HepG2 (cell line): ENCODE results near the gene PKIG. TPM values are rescaled to one million over a fixed set of nuclear protein-coding genes. Genes with fewer than 3 reads are reported as not detected.

ENCODE experiments used
- ASH2L ChIP-seq: fragments of 300-600, 200-600 bp; sonication (generic); IDR thresholded peaks from 2 replicates; pipeline ENCODE4 v1.7.0; 2017; ENCODE audit warnings: low read depth, mild to moderate bottlenecking, moderate library complexity, mixed read lengths, low read length; ENCODE audit not compliant: insufficient read length
- ELF3 ChIP-seq: IDR thresholded peaks from 2 replicates; pipeline ENCODE4 v1.6.1; 2016; ENCODE audit warnings: missing genetic modification reagents, missing compliant biosample characterization
- GATA4 ChIP-seq: sonication (generic); IDR thresholded peaks from 2 replicates; pipeline ENCODE4 v1.6.1; 2016; ENCODE audit warnings: antibody characterized with exemption, low read depth, borderline replicate concordance
- GTF3A ChIP-seq: sonication (generic); formaldehyde crosslinking; conservative IDR thresholded peaks from 2 replicates; pipeline ENCODE4 v1.4.0; 2020; ENCODE audit warnings: mild to moderate bottlenecking, missing genetic modification reagents
- HDAC1 ChIP-seq: sonication (generic); formaldehyde crosslinking; IDR thresholded peaks from 2 replicates; pipeline ENCODE4 v1.5.1; 2020; ENCODE audit warnings: mild to moderate bottlenecking, missing genetic modification reagents
- HNRNPLL ChIP-seq: fragments of 200-400 bp; formaldehyde crosslinking; IDR thresholded peaks from 2 replicates; pipeline ENCODE4 v1.6.1; 2017; ENCODE audit warnings: mild to moderate bottlenecking, low read depth, low read length; ENCODE audit not compliant: poor library complexity, severe bottlenecking
- NBN ChIP-seq: fragments of 450-650 bp; conservative IDR thresholded peaks from 2 replicates; pipeline ENCODE4 v1.6.1; 2017
- REPIN1 ChIP-seq: sonication (generic); formaldehyde crosslinking; IDR thresholded peaks from 2 replicates; pipeline ENCODE4 v1.8.0; 2022; ENCODE audit warnings: missing genetic modification reagents, low read depth, mild to moderate bottlenecking, borderline replicate concordance
- SETDB1 ChIP-seq: sonication (generic); formaldehyde crosslinking; IDR thresholded peaks from 2 replicates; pipeline ENCODE4 v1.5.1; 2020; ENCODE audit warnings: missing genetic modification reagents, mild to moderate bottlenecking, borderline replicate concordance
- TBX3 ChIP-seq: fragments of 450-650 bp; IDR thresholded peaks from 2 replicates; pipeline ENCODE4 v1.6.1; 2017; ENCODE audit warnings: antibody characterized with exemption, mild to moderate bottlenecking, inconsistent platforms, borderline replicate concordance
- ZBTB1 ChIP-seq: sonication (generic); formaldehyde crosslinking; IDR thresholded peaks from 2 replicates; pipeline ENCODE4 v1.4.0; 2020; ENCODE audit warnings: missing genetic modification reagents, borderline replicate concordance
- ZBTB38 ChIP-seq: sonication (generic); formaldehyde crosslinking; IDR thresholded peaks from 2 replicates; pipeline ENCODE4 v1.5.1; 2020; ENCODE audit warnings: mild to moderate bottlenecking, missing genetic modification reagents
- ZNF460 ChIP-seq: sonication (generic); formaldehyde crosslinking; IDR thresholded peaks from 2 replicates; pipeline ENCODE4 v1.5.1; 2020; ENCODE audit warnings: missing genetic modification reagents, mild to moderate bottlenecking, borderline replicate concordance
- ZNF550 ChIP-seq: sonication (generic); formaldehyde crosslinking; IDR thresholded peaks from 2 replicates; pipeline ENCODE4 v1.4.0; 2020; ENCODE audit warnings: mild to moderate bottlenecking, missing genetic modification reagents, borderline replicate concordance
- ZNF562 ChIP-seq: sonication (generic); formaldehyde crosslinking; IDR thresholded peaks from 2 replicates; pipeline ENCODE4 v1.8.0; 2022; ENCODE audit warnings: missing genetic modification reagents, borderline replicate concordance
- ZNF615 ChIP-seq: sonication (generic); formaldehyde crosslinking; IDR thresholded peaks from 2 replicates; pipeline ENCODE4 v1.5.0; 2020; ENCODE audit warnings: mild to moderate bottlenecking, missing genetic modification reagents, borderline replicate concordance
- ZNF773 ChIP-seq: sonication (generic); formaldehyde crosslinking; IDR thresholded peaks from 2 replicates; pipeline ENCODE4 v1.4.0; 2020; ENCODE audit warnings: missing genetic modification reagents, borderline replicate concordance
- polyA plus RNA-seq, 8 experiments: library from polyadenylated mRNA; depleted of rRNA in 3 of 8; stranded (reverse) in 7 of 8; unstranded in 1 of 8; fragments of >200 nt; fragmentation: Illumina TruSeq in 4 of 8; extraction: Trizol in 4 of 8; gene quantifications; 2 replicates each; pipeline versions ENCODE4 v1.2.1 to v1.2.3, GENCODE V29; 2011 to 2016; ENCODE audit warnings: low read depth in 4 of 8, missing spikeins in 1 of 8, mixed read lengths in 1 of 8; ENCODE audit not compliant: insufficient read depth in 1 of 8
- total RNA-seq, 5 experiments: library from RNA; depleted of rRNA; stranded (reverse); fragments of >200 nt; fragmentation: Illumina TruSeq; extraction: Trizol; gene quantifications; 2 replicates each; pipeline ENCODE4 v1.2.3, GENCODE V29; 2016; ENCODE audit warnings: low read depth in 1 of 5
- TF ChIP-seq, protein P1 (sequence below): sonication (generic); formaldehyde crosslinking; IDR thresholded peaks from 2 replicates; pipeline ENCODE4 v1.4.0; 2020; ENCODE audit warnings: missing genetic modification reagents
- TF ChIP-seq, protein P2 (sequence below): sonication (generic); formaldehyde crosslinking; IDR thresholded peaks from 2 replicates; pipeline ENCODE4 v1.4.0; 2020; ENCODE audit warnings: mild to moderate bottlenecking, low read depth, missing genetic modification reagents
- TF ChIP-seq, protein P3 (sequence below): IDR thresholded peaks from 2 replicates; pipeline ENCODE4 v1.6.1; 2016; ENCODE audit warnings: control low read depth
- TF ChIP-seq, protein P4 (sequence below): sonication (generic); formaldehyde crosslinking; IDR thresholded peaks from 2 replicates; pipeline ENCODE4 v1.8.1; 2023; ENCODE audit warnings: mild to moderate bottlenecking, missing genetic modification reagents

PKIG gene
- total and polyA plus RNA-seq, 2 of the 13 experiments (the other 11 are each of a cell fraction or from before 2014, with no cell fraction given), result 30.8 to 44.5 TPM

DNA sequence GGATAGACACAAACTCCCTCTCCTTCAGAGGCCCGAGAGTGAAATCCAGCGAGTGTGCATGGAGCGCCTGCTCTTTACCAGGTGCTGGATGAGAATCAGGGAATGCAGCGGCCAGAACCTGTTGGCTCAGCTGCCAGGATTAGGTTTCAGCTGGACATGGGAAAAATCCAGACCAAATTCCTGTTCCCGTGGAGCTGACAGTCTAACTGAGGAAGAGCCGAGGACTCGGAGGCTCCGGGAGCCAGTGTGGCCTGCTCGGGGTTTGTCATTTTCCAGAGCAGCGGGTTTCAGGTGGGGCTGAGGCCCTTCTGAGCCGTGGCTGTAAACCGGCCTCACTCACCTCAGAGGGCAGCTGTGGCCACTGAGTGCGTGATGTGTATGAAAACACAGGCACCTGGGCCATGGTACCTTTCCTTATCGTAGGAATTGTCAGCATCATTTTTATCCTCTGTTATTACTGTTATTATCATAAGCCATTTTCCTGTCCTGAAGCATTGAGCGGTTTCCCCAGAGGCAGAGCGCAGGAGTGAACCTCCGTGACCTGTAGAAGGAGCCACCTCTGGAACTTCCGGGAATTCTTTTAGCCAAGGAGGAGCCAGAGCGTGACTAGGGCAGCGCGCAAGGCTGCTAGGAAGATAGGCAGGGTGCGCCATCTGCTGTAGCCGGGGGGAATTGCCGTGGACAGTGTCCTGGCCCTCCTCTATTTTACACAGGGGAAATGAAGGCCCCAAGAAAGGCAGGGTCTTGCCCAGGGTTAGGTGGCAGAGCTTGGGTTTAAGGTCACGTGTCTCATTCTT lies 27.3 kb downstream of the PKIG start (continued):
- TF ChIP-seq, protein P1, sequence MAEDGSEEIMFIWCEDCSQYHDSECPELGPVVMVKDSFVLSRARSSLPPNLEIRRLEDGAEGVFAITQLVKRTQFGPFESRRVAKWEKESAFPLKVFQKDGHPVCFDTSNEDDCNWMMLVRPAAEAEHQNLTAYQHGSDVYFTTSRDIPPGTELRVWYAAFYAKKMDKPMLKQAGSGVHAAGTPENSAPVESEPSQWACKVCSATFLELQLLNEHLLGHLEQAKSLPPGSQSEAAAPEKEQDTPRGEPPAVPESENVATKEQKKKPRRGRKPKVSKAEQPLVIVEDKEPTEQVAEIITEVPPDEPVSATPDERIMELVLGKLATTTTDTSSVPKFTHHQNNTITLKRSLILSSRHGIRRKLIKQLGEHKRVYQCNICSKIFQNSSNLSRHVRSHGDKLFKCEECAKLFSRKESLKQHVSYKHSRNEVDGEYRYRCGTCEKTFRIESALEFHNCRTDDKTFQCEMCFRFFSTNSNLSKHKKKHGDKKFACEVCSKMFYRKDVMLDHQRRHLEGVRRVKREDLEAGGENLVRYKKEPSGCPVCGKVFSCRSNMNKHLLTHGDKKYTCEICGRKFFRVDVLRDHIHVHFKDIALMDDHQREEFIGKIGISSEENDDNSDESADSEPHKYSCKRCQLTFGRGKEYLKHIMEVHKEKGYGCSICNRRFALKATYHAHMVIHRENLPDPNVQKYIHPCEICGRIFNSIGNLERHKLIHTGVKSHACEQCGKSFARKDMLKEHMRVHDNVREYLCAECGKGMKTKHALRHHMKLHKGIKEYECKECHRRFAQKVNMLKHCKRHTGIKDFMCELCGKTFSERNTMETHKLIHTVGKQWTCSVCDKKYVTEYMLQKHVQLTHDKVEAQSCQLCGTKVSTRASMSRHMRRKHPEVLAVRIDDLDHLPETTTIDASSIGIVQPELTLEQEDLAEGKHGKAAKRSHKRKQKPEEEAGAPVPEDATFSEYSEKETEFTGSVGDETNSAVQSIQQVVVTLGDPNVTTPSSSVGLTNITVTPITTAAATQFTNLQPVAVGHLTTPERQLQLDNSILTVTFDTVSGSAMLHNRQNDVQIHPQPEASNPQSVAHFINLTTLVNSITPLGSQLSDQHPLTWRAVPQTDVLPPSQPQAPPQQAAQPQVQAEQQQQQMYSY (CRISPR knock-in tag), result peak; percentile 8; the same call in 1 of the 2 replicates
- TF ChIP-seq, protein P2, sequence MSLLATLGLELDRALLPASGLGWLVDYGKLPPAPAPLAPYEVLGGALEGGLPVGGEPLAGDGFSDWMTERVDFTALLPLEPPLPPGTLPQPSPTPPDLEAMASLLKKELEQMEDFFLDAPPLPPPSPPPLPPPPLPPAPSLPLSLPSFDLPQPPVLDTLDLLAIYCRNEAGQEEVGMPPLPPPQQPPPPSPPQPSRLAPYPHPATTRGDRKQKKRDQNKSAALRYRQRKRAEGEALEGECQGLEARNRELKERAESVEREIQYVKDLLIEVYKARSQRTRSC (CRISPR knock-in tag), result 0 out of 2 replicates have a peak, but pooled peaks have one; percentile 89
- peak; percentile 89; the same call in 1 of the 2 replicates for TF ChIP-seq GTF3A (CRISPR knock-in tag)
- peak; percentile 61; the same call in 1 of the 2 replicates for TF ChIP-seq REPIN1
- no peak; the same call in 1 of the 2 replicates for TF ChIP-seq ZNF460 (CRISPR knock-in tag)
- TF ChIP-seq ELF3 (CRISPR knock-in tag), result peak; percentile 98
- peak; percentile 59; the same call in 1 of the 2 replicates for TF ChIP-seq ZBTB38 (CRISPR knock-in tag)
- TF ChIP-seq, protein P3, sequence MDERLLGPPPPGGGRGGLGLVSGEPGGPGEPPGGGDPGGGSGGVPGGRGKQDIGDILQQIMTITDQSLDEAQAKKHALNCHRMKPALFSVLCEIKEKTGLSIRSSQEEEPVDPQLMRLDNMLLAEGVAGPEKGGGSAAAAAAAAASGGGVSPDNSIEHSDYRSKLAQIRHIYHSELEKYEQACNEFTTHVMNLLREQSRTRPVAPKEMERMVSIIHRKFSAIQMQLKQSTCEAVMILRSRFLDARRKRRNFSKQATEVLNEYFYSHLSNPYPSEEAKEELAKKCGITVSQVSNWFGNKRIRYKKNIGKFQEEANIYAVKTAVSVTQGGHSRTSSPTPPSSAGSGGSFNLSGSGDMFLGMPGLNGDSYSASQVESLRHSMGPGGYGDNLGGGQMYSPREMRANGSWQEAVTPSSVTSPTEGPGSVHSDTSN (CRISPR knock-in tag), result no peak
- no peak for TF ChIP-seq TBX3
- no peak for TF ChIP-seq GATA4
- TF ChIP-seq ZNF562 (CRISPR knock-in tag), result no peak
- peak; percentile 88 for TF ChIP-seq ASH2L
- TF ChIP-seq, protein P4, sequence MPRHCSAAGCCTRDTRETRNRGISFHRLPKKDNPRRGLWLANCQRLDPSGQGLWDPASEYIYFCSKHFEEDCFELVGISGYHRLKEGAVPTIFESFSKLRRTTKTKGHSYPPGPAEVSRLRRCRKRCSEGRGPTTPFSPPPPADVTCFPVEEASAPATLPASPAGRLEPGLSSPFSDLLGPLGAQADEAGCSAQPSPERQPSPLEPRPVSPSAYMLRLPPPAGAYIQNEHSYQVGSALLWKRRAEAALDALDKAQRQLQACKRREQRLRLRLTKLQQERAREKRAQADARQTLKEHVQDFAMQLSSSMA (CRISPR knock-in tag), result peak; percentile 84; the same call in 1 of the 2 replicates
- no peak for TF ChIP-seq NBN
- TF ChIP-seq ZBTB1 (CRISPR knock-in tag), result peak; percentile 81; the same call in 1 of the 2 replicates
- TF ChIP-seq HNRNPLL, result peak; percentile 50
- no peak for TF ChIP-seq SETDB1
- TF ChIP-seq HDAC1 (CRISPR knock-in tag), result no peak; the same call in none of the 2 replicates
- TF ChIP-seq ZNF773 (CRISPR knock-in tag), result no peak
- TF ChIP-seq ZNF615 (CRISPR knock-in tag), result peak; percentile 89; the same call in 1 of the 2 replicates
- TF ChIP-seq ZNF550, result no peak; the same call in 1 of the 2 replicates
